Left forelimb (tissue), 1 donor: Measurements from ENCODE around the gene THAP5.
"Not testable (repeated sequence)": the region's sequence is repeated elsewhere in the genome, so short reads cannot be mapped to it uniquely, and the experiment has no call there.

Experiments used
- DNase-seq: peaks from one replicate; pipeline ENCODE4 v3.0.0-alpha.2; 2018; ENCODE audit warnings: low spot score

THAP5 gene

DNA sequence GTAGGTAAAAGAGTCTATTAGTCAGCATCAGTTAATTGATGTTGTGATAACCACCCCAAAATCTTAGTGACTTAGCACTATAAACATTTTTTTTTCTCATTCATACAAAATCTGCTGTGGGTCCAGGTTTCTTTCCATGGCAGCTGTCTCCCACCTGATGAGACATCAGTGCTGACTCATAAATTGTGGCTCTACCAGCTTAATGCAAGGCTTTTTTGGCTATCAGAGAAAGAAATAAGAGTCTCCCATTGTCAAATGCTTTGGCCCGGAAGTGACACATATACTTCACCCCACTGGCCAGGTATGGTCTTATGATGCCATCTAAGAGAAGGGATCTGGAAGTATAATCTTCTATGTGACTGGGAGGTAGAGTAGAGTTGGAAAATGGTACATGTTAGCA, 14.7 kb upstream of the THAP5 start:
- no peak for DNase-seq

DNA sequence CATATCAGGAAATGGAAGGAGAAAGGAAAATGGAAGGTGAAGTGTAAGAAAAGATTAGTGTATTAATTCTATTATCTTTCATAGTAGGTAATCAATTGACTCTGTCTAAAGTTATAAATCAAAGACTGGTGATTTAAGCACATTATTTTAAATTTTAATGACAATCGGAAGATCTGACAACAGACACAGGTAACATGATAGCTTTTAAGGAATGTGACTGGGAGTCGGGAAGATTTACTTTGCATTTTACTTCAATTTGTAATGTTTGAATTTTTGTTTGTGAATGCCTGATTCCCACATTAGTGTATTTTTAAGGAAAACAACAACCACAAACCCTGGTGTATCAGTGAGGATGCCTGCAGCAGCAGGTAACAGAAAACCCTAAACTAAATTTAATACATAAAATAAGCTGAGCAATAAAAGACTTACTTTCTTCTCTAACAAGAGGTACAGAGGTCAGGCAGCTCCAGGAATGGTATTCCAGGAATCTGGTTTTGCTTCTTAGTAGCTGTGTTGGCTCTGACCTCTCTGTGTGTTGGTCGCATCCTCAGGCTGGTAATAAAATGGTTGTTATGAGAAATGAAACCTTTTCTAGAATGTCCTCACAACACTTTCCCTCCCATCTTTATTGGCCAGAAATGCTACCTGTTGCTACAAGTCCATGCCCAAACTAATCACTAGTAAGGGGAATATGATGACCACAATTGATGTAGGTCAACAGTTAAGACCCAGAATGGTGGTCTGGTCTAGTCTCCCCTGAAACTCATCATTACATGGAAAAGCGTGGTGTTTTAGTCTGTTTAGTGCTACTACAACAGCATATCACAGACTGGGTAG, 12.4 kb upstream of the THAP5 start:
- DNase-seq, result no peak

DNA sequence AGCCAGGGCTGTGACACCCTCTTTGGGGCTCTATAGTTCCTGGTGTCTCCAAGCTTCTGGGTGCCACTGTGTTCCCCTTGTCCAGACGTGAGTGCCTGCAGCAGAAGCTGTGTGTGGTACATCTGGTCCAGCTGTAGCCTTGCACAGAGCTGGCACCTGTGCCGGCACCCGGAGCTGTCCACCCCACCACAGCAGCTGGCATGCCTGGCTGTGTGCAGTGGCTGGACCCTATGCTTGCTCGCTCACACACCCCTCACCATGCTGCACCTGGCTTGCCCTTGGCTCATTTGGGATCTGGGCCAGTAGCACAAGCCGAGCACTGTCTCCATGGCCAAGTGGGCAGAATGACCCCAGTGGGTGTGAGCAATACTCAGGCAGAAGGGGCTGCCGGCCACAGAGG, 10.8 kb upstream of the THAP5 start:
- no peak for DNase-seq

DNA sequence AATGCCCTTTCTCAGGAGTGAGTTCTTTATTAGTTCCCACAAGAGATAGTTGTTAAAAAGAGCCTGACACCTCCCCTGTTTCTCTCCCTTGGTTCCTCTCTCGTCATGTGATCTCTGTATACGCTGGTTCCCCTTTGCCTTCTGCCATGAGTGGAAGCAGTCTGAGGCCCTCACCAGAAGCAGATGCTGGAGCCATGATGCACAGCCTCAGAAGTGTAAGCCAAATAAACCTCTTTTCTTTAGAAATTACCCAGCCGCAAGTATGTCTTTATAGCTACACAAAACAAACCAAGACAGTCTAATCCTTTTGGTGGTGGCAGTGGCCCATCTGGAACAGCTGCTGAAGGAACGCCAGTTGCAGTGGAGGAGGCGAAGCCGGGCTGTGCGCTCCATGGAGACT, 9.4 kb upstream of the THAP5 start:
- DNase-seq, result no peak

DNA sequence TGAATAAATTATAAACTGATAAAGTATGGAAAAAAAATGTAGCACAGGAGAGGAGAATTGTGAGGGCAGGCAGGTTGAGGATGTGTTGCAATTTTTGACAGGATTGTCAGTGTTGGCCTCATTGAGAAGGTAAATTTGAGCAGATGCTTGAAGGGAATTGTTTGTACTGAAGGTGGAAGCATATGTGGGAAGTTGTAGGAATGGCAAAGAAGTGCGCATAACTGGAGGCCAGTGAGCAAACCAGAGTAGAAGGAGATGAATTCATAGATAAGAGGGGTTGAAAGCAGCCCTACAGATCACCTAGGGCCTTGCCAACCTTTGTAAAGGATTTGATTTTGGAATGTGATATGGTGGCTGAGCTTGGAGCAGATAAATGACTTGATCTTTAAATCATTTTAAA, 6.6 kb upstream of the THAP5 start:
- no peak for DNase-seq

DNA sequence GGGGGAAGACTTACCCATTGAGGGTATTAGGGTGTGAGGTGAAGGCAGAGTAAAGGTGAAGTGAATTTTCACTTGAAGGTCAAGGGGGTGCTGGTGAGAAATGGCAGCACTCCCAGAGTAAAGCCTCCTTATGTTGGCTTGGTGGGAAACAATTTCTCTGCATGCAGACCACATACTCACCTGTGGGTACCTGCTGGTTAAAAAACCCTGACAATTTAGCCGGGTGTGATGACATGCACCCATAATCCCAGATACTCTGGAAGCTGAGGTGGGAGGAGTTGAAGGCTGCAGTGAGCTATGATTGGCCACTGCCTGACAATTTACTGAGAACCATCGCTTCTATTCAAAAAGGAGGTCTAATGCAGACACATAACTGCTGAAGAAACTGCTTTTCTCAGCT, 5.7 kb upstream of the THAP5 start:
- DNase-seq, result no peak

DNA sequence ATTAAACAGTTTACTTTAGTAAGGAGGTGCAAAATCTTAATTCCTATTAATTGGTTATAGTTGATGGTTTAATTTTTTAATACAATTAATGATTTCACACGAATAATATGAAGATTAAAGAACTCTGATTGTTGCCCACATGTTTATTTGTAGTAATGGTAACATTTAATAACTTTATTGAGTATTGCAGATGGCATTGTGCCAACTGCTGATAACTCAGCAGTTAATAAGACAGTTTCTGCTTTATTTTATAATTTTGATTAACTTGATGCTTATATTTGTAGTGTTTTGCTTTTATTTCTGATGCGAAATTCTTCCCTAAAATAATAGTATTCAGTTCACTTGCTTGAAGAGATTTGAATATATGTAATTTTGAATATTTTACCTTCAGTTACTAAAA, 3.0 kb upstream of the THAP5 start:
- no peak for DNase-seq

DNA sequence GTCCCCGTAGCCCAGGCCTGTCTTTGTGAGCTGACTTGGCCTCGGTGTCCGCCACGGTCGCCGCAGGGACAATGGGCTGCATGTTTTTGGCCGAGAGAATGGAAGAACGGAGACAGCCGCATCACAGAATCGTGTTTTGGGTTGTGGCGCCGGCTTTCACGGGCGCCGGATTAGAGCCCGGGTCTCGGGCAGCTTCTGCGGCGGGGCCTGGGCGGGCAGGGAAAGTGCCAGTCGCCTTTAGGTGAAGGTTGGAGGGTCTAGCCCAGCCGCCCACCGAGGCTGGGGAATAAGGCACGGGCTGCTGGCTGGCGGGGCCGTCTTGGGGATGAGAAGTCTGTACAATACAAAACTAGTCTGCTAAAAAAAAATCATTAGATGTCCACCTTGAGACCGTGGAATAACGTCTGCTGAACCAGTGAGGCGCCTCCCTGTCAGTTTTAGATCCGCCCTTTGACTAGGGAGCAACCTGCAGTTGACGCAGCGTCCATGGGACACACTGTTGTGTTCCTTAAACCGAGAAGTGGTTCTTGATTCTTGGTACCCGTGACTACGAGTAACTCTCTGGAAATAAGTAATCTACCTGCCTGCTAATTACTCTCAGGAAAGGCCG, 745 bp upstream of the THAP5 start:
- DNase-seq, result no peak

DNA sequence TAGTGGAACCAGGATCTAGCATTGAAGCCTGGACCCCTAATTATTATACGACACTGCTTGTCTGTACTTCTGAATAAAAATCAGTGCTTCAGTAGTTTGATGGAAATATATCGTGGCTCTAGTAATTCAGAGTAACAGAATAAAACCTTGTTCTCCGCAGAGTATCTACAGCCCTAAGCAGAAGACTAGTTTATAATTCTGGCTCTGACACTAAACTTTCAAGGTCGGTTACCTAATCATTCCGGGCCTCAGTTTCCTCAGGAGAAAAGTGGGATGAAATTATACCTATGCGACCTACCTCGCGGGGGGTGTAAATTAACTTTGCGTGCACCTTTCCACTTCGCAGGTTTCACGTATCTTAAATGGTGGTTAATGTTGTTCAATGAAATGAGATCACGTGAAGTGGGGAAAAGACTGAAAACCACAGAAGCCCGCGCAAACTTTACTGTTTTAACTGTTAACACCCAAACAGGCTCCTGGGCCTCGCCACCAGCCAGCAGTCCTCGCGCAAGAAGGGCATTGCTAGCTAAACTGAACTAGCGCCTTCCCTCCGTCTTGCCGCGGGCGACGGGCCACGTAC, 615 bp downstream of the THAP5 start:
- DNase-seq, result no peak

DNA sequence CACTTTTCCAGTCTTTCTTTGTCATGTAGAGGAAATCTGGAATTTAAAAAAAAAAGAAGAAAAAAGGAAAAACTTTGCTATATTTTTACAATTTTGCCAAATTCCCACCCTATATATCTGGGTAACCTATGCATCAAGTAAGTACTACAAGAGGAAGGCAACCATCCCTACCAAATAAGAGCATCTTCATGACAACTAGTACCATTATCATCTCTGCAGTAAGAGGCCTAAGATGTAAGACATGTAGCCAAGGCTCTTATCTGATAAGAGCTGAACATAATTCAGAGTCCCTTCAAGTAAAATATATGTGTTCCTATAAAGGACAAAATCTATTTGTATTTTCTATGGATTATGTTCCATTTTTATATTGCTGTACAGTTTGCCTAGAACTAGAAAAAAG, 3.5 kb downstream of the THAP5 start:
- no peak for DNase-seq

DNA sequence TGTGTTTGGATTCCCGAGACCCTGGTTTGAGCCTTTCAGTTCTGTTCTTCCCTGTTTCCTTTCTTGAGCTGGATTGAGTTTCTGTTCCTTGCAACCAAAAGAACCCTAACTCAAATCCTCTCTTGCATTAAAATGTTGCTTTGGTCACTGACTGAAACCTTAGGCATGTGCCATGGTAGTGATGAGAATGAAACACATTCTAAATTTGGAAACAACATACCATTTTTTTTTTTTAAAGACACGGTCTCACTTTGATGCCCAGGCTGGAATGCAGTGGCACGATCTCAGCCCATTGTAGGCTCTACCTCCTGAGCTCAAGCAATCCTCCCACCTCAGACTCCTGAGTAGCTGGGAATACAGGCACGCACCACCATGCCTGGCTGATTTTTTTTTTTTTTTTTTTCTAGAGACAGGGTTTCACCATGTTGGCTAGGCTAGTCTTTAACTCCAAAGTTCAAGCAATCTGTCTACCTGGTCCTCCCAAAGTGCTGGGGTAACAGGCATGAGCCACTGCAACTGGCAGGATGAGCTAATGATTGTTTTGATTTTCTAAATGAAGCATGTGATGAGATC, 8.4 kb downstream of the THAP5 start:
- DNase-seq, result no peak

DNA sequence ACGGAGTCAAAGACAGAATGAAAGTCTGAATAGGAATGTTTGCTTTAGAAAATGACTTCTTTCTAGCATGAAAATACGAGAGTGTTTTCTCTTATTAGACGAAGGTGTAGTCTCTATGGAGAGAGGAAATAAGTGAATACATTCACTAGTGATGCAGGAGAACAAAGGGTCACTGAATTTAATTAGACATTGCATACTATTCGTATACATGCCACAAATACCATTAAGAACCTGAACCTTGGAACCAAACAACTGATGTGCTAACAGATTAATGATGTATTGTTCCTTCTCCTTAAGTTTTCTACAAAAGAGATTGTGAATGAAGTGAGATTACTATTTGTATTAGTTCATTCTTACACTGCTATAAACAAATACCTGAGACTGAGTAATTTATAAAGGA, 10.3 kb downstream of the THAP5 start:
- DNase-seq, result no peak

DNA sequence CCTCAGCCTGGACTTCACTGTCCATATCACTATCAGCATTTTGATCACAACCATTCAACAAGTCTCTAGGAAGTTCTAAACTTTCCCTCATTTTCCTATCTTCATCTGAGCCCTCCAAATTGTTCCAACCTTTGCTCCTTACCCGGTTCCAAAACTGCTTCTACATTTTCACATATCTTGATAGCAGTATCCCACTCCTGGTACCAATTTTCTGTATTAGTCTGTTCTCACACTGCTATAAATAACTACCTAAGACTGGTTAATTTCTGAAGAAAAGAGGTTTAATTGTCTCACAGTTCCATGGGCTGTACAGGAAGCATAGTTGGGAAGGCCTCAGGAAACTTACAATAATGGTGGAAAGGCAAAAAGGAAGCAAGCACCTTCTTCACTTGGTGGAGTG, 11.9 kb downstream of the THAP5 start:
- DNase-seq, result no peak

DNA sequence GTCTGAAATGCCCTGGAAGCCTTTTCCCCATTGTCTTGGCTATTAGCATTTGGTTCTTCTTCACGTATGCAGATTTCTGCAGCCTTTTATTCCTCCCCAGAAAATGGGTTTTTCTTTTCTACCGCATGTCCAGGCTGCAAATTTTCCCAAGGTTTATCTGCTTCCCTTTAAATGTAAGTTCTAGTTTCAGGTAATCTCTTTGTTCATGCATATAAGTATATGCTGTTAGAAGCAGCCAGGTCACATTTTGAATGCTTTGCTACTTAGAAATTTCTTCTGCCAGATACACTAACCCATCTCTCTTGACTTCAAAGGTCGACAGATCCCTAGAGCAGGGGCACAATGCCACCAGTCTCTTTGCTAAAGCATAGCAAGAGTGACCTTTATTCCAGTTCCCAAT, 12.3 kb downstream of the THAP5 start:
- DNase-seq, result no peak

DNA sequence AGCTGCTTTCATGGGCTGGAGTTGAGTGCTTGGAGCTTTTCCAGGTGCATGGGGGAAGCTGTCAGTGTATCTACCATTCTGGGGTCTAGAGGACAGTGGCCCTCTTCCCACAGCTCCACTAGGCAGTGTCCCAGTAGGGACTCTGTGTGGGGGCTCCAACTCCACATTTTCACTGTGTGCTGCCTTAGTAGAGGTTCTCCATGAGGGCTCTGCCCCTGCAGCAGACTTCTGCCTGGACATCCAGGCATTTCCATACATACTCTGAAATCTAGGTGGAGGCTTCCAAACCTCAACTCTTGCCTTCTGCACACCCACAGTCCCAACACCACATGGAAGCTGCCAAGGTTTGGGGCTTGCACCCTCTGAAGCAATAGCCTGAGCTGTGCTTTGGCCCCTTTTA, 12.8 kb downstream of the THAP5 start:
- DNase-seq, result not testable (repeated sequence)

DNA sequence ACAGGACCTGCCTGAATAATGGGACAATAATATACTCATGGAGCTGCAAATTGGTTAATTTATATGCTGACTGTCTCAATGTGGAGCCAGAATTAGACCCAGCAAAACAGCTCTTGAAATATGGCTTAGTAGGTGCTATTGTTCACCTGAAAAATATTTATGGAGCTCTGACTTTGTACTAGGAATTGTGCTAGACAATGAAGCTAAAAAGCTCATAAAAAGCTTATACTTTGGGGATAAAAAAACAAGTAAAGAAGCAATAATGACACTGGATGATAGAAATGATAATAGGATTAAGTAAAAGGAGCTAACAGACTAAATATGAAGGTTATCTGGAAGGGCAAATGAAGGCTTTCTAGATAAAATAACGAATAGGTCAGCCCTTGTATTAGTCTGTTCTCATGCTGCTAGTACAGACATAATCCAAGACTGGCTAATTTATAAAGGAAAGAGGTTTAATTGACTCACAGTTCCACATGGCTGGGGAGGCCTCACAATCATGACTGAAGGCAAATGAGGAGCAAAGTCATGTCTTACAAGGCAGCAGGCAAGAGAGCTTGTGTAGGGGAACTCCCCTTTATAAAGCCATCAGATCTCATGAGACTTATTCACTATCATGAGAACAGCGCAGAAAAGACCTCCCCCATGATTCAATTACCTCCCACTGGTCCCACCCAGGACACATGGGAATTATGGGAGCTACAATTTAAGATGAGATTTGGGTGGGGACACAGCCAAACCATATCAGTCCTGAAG, 21.2 kb downstream of the THAP5 start:
- DNase-seq, result not testable (repeated sequence)

DNA sequence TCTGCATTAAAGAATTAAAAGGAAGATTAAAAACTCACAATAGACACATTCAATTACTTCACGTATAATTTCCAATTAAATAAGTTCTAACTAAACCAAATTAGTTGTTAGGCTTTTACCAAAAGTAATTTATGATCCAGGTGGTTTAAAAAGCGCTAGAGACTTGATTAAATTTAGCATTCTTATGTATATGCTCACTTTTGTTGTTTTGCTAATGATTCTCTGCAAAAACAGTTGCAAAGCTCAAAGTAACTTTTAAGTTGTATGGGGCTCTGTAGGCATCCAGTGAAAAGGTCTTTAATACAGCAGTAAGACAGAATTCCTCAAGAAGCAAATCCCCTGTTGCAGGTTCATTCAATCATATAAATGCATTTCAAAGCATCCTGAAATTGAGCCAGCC, 28.0 kb downstream of the THAP5 start:
- no peak for DNase-seq

DNA sequence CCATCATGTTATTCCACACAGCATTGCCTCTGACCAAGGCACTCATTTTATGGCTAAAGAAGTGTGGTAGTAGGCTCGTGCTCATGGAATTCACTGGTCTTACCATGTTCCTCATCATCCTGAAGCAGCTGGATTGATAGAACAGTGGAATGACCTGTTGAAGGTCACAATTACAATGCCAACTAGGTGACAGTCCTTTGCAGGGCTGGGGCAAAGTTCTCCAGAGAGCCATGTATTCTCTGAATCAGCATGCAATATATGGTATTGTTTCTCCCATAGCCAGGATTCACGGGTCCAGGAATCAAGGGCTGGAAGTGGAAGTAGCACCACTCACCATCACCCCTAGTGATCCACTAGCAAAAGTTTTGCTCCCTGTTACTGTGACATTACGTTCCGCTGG, 30.8 kb downstream of the THAP5 start:
- DNase-seq, result not testable (repeated sequence)

DNA sequence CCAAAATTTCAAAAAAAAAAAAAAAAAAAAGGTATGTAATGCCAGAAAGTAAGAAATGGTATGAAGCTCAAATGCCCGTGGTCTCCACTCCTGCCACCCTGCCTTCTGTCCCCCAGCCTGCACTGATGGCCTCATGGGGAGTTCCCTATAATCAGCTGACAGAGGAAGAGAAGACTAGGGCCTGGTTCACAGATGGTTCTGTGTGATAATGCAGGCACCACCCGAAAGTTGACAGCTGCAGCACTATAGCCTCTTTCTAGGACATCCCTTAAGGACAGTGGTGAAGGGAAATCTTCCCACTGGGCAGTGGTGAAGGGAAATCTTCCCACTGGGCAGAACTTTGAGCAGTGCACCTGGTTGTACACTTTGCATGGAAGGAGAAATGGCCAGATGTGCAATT, 31.3 kb downstream of the THAP5 start:
- DNase-seq, result not testable (repeated sequence)

DNA sequence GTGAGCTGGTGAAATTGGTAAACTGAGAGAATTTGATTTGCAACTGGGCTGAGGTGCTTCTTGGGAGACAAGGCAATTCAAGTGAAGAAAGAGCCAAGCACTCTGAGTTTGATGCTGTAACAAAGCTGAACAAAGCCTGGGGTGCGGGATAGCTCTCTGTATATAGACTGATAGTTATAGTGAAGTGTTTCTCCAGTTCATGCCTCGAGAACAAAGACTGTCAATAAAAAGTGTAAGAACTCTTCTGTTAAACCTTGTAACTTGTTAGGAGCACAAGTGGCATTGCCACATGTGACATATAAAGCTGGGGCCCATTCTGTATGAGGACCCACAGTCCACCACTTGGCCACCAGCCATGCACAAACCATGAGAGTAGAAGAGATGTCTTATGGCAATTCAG, 32.3 kb downstream of the THAP5 start:
- DNase-seq, result no peak

DNA sequence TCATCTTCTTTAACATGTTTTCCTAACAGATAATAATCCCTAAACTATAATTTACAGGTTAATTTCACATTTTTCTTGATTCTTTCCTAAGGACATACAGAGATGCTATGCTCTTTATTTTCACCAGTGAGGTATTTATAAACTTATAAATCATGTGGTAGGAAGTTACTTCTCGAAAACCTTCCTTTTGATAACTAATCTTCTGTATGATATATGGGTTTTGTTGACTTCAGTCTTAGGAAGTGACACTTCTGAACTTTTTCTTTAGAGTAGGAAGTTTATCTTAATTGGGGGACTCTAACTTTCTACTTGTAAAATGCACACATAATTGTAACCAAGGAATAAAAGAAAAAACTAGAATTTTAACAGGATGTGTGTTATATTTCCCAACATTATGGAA, 33.8 kb downstream of the THAP5 start:
- no peak for DNase-seq

DNA sequence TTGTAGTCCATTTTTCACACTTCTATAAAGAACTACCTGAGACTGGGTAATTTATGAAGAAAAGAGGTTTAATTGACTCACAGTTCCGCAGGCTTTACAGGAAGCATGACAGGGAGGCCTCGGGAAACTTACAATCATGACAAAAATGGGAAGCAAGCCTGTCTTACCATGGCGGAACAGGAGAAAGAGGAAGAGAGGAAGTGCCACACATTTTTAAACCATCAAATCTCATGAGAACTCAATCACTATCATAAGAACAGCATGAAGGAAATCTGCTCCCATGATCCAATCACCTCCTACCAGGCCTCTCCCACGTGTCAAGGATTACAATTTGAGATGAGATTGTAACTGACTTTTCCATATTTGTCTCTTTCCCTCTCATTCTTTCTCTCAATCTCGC, 34.2 kb downstream of the THAP5 start:
- DNase-seq, result no peak

DNA sequence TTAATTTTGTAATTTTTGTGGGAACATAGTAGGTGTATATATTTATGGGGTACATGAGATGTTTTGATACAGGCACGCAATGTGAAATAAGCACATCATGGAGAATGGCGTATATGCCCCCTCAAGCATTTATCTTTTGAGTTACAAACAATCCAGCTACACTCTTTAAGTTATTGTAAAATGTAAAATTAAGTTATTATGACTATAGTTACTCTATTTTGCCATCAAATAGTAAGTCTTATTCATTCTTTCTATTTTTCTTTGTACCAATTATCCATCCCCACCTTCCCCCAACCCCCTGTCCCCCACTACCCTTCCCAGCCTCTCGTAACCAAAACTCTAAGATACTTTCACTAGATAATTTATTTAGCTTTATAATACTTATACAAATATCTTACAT, 35.8 kb downstream of the THAP5 start:
- no peak for DNase-seq
